ENCODE data around the gene C1orf21. TPM values are rescaled to one million over a fixed set of nuclear protein-coding genes. Genes with fewer than 3 reads are reported as not detected.

Gene C1orf21
- total and polyA plus RNA-seq, 2 donors (not counting 1 experiment from before 2014, with no cell fraction given) = under 0.01 to 0.32 TPM

DNA sequence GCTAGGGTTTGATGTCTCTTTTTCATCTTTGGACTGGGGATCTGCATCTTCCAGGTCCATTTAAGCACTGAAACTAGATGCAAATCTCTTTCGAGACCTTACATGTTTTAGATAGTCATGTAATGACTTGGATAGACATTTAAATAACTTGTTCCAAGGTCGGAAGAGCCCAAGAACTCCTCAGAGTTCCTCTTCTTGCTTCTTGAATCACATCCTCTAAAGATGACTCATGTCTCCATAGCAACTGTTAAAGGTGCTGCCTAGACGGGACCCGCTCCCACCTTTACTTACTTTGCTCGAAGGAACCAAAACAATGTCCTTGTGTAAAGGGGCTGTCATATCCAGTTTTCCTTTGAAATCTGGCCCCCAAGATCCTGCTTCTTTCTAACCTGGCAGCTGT, 237.8 kb downstream of the C1orf21 start:
- H3K27me3 ChIP-seq (replicated peaks in 1 of 4; ENCODE audit: control extremely low read depth in 1 of 4, control insufficient read depth in 3 of 4, insufficient read depth in 4 of 4, low read length in 3 of 4) = no peaks in the 10 kb centered on the region
- no peaks in the 10 kb centered on the region for H3K9me3 Mint-ChIP-seq (ENCODE audit: insufficient read depth)
- no peak overlapping the region for H3K4me3 Mint-ChIP-seq
- no peaks in the 10 kb centered on the region for H3K4me1 Mint-ChIP-seq
- ChIA-PET POLR2A (no interaction called here), CTCF (no interaction called here)
- WGBS (ENCODE audit: insufficient coverage) = 96% methylated on average over 4 of the region's 5 CpGs
- H3K36me3 ChIP-seq (replicated peaks in 1 of 2; ENCODE audit: control extremely low read depth in 1 of 2, control insufficient read depth in 1 of 2, extremely low read depth in 1 of 2, insufficient read depth in 2 of 2, low read length in 1 of 2) = no peaks in the 10 kb centered on the region
- H3K9ac ChIP-seq (ENCODE audit: low read length) = no peak overlapping the region
- H3K9me3 ChIP-seq (ENCODE audit: control extremely low read depth in 1 of 3, control insufficient read depth in 2 of 3, insufficient read depth in 1 of 3, low read length in 2 of 3) = no peaks in the 10 kb centered on the region
- no peaks in the 10 kb centered on the region for H4K20me1 ChIP-seq (ENCODE audit: control insufficient read depth, insufficient read depth, low read length, poor library complexity, severe bottlenecking)
- H3K4me2 ChIP-seq (replicated peaks; ENCODE audit: low read depth, low read length, poor library complexity, severe bottlenecking) = no peak overlapping the region
- no peak overlapping the region for H3K27ac Mint-ChIP-seq
- no peaks in the 10 kb centered on the region for H3K79me2 ChIP-seq (ENCODE audit: control insufficient read depth, insufficient read depth, low read length)
- TF ChIP-seq, protein P1, sequence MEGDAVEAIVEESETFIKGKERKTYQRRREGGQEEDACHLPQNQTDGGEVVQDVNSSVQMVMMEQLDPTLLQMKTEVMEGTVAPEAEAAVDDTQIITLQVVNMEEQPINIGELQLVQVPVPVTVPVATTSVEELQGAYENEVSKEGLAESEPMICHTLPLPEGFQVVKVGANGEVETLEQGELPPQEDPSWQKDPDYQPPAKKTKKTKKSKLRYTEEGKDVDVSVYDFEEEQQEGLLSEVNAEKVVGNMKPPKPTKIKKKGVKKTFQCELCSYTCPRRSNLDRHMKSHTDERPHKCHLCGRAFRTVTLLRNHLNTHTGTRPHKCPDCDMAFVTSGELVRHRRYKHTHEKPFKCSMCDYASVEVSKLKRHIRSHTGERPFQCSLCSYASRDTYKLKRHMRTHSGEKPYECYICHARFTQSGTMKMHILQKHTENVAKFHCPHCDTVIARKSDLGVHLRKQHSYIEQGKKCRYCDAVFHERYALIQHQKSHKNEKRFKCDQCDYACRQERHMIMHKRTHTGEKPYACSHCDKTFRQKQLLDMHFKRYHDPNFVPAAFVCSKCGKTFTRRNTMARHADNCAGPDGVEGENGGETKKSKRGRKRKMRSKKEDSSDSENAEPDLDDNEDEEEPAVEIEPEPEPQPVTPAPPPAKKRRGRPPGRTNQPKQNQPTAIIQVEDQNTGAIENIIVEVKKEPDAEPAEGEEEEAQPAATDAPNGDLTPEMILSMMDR (IDR thresholded peaks at IDR 0.05) = no peak
- no peak overlapping the region for H3K27ac ChIP-seq (ENCODE audit: low read length in 2 of 2)
- no peaks in the 10 kb centered on the region for H3K4me1 ChIP-seq (ENCODE audit: control insufficient read depth in 2 of 2, insufficient read depth in 2 of 2, low read length in 2 of 2)
- DNase-seq = no peak
- no peaks in the 10 kb centered on the region for H3K27me3 Mint-ChIP-seq
- intact Hi-C loops (cut with micrococcal nuclease) = no loop called here
- no peak overlapping the region for H2AFZ ChIP-seq (ENCODE audit: insufficient read depth, low read depth, low read length, poor library complexity, severe bottlenecking)
- no peak for ATAC-seq (ENCODE audit: low read depth)
- H3K4me3 ChIP-seq (ENCODE audit: control extremely low read depth in 1 of 5, extremely low read depth in 1 of 5, insufficient read depth in 1 of 5, low read depth in 2 of 5, low read length in 4 of 5) = no peak overlapping the region

DNA sequence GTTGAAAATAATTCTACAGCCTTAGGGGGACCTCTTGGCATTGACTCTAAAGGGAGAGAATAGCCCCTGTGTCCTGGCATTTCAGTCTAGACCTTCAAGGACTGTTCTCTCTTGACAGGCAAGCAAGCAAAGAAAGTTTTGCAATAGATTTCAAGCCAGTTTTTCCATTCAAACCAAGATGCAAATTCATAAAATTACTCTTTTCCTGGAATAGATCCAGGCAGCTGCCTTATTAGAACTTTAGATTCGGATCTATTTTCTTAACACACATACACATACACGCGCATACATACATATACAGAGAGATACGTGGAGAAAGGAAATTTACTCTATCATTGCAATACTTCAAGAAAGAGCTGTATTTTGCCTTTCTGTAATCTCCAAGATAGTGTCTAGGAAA, 238.4 kb downstream of the C1orf21 start:
- DNase-seq (no peak), ATAC-seq (ENCODE audit: low read depth) (no peak)
- H3K4me1 ChIP-seq (ENCODE audit: control insufficient read depth in 2 of 2, insufficient read depth in 2 of 2, low read length in 2 of 2) = no peaks in the 10 kb centered on the region
- H3K9me3 ChIP-seq (ENCODE audit: control extremely low read depth in 1 of 3, control insufficient read depth in 2 of 3, insufficient read depth in 1 of 3, low read length in 2 of 3) = no peaks in the 10 kb centered on the region
- H3K4me1 Mint-ChIP-seq = no peaks in the 10 kb centered on the region
- no peak overlapping the region for H2AFZ ChIP-seq (ENCODE audit: insufficient read depth, low read depth, low read length, poor library complexity, severe bottlenecking)
- no peak overlapping the region for H3K9ac ChIP-seq (ENCODE audit: low read length)
- WGBS (ENCODE audit: insufficient coverage) = no CpG with 5 or more reads among the region's 4 CpGs
- ChIA-PET POLR2A (no interaction called here), CTCF (no interaction called here)
- H4K20me1 ChIP-seq (ENCODE audit: control insufficient read depth, insufficient read depth, low read length, poor library complexity, severe bottlenecking) = no peaks in the 10 kb centered on the region
- no peak for TF ChIP-seq EZH2 (IDR thresholded peaks at IDR 0.05; ENCODE audit: borderline replicate concordance, insufficient read depth, low read depth, low read length, poor library complexity, severe bottlenecking)
- TF ChIP-seq, protein P1 (IDR thresholded peaks at IDR 0.05) = no peak
- H3K27me3 Mint-ChIP-seq = no peaks in the 10 kb centered on the region
- H3K36me3 ChIP-seq (replicated peaks in 1 of 2; ENCODE audit: control extremely low read depth in 1 of 2, control insufficient read depth in 1 of 2, extremely low read depth in 1 of 2, insufficient read depth in 2 of 2, low read length in 1 of 2) = no peaks in the 10 kb centered on the region
- H3K79me2 ChIP-seq (ENCODE audit: control insufficient read depth, insufficient read depth, low read length) = no peaks in the 10 kb centered on the region
- no peak overlapping the region for H3K4me3 Mint-ChIP-seq
- no peak overlapping the region for H3K4me2 ChIP-seq (replicated peaks; ENCODE audit: low read depth, low read length, poor library complexity, severe bottlenecking)
- no peak overlapping the region for H3K27ac Mint-ChIP-seq
- no peak overlapping the region for H3K27ac ChIP-seq (ENCODE audit: low read length in 2 of 2)
- intact Hi-C loops (cut with micrococcal nuclease) = no loop called here
- no peaks in the 10 kb centered on the region for H3K27me3 ChIP-seq (replicated peaks in 1 of 4; ENCODE audit: control extremely low read depth in 1 of 4, control insufficient read depth in 3 of 4, insufficient read depth in 4 of 4, low read length in 3 of 4)
- H3K9me3 Mint-ChIP-seq (ENCODE audit: insufficient read depth) = no peaks in the 10 kb centered on the region
- H3K4me3 ChIP-seq (ENCODE audit: control extremely low read depth in 1 of 5, extremely low read depth in 1 of 5, insufficient read depth in 1 of 5, low read depth in 2 of 5, low read length in 4 of 5) = no peak overlapping the region
